Measurements from ENCODE around the gene LINC00305.

GRCh38 chr18:64031411-64031810, 117.5 kb downstream of the LINC00305 start:
- TF ChIP-seq GATA2 (IDR thresholded peaks at IDR 0.05; ENCODE audit: low read depth, low read length) (no peak), GATA3 (IDR thresholded peaks at IDR 0.05; ENCODE audit: low read depth, low read length) (no peak)

Measured in SH-SY5Y (cell line).